Effector memory CD4-positive, alpha-beta T cell (primary cell): ENCODE data around the gene DDB1.

Experiments used
- DNase-seq, 3 donors: peaks; one replicate each; pipeline ENCODE4 v3.0.0-alpha.2; 2020
- H3K27ac ChIP-seq: 2 replicates; pipeline ENCODE4 v1.7.0; 2013; ENCODE audit warnings: mild to moderate bottlenecking, low read length, moderate library complexity; ENCODE audit not compliant: insufficient read depth, poor library complexity, severe bottlenecking
- H3K27me3 ChIP-seq: replicated peaks from 2 replicates; pipeline ENCODE4 v1.7.0; 2013; ENCODE audit warnings: mild to moderate bottlenecking, low read length; ENCODE audit not compliant: insufficient read depth, control insufficient read depth, poor library complexity, severe bottlenecking
- H3K36me3 ChIP-seq: 2 replicates; pipeline ENCODE4 v1.7.0; 2013; ENCODE audit warnings: mild to moderate bottlenecking, low read length, moderate library complexity; ENCODE audit not compliant: control insufficient read depth, insufficient read depth
- H3K4me1 ChIP-seq: 2 replicates; pipeline ENCODE4 v1.7.0; 2013; ENCODE audit warnings: low read length, mild to moderate bottlenecking; ENCODE audit not compliant: control insufficient read depth, insufficient read depth, poor library complexity, severe bottlenecking
- H3K4me3 ChIP-seq: 2 replicates; pipeline ENCODE4 v1.7.0; 2013; ENCODE audit warnings: low read length, low read depth, mild to moderate bottlenecking; ENCODE audit not compliant: insufficient read depth, poor library complexity, severe bottlenecking
- H3K9me3 ChIP-seq: 2 replicates; pipeline ENCODE4 v1.7.0; 2013; ENCODE audit warnings: mild to moderate bottlenecking, low read length, moderate library complexity; ENCODE audit not compliant: control insufficient read depth

The DDB1 gene

DNA sequence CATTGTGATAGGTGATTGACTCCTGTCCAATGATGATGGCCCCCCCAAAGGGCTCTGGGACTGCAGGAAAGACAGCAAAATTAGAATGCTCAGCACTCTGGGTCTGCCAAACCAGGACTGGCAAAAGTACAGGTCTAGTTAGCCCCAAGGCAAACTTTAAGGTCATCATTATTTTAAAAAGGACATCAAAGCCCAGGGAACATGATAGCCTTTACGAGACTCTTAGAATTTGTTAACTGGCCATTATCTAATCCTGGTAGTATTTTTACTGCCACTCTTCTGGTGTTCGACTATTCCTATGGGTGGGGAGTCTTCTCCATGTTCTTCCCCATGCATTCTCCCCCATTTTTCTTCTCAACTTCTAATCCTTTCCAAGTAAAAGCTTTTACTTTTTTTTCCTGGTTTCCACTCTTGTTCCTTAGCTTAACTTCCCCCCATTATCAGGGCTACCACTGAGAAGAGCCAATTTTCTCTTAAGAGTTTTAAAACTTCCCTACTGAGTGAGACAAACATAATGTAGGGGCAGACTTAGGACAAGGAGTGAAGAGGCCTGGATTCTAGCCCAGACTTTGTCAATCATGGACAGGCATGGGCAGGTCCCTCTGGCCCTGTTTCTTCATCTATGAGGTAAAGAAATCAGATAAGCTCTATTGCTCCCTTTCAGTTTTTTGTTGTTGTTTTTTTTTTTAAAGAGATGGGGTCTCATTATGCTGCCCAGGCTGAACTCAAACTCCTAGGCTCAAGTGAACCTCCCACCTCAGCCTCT is 7.1 kb downstream of the DDB1 start:
- H3K27me3 ChIP-seq = no peaks in the 10 kb centered on the region
- no peak for DNase-seq
- no peaks in the 10 kb centered on the region for H3K9me3 ChIP-seq
- no peaks in the 10 kb centered on the region for H3K4me1 ChIP-seq
- no peak overlapping the region for H3K27ac ChIP-seq
- peaks cover 80% of the 10 kb centered on the region for H3K36me3 ChIP-seq
- H3K4me3 ChIP-seq = no peak overlapping the region

DNA sequence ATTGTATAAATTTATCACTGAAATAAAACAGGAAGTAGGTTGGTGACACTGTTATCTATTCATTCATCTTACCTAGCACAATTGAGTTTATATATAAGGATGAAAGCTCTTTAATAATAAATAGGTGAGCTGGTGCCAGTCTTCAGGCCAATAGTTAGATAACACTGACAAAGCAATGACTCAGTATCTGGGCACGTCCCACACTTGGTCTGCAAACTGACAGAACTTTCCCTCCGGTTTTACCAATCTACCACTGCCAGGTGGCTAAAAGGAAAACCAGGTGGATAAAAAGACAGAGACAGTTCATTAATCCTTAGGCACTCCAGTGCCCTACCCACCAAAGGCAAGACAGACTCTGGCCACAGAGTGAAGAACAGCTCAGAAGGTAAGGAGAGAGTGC is 17.6 kb downstream of the DDB1 start:
- no peak for DNase-seq
- Histone ChIP-seq H3K4me1 (no peaks in the 10 kb centered on the region), H3K27ac (no peak overlapping the region), H3K27me3 (no peaks in the 10 kb centered on the region), H3K4me3 (no peak overlapping the region), H3K36me3 (peaks cover 82% of the 10 kb centered on the region), H3K9me3 (no peaks in the 10 kb centered on the region)

DNA sequence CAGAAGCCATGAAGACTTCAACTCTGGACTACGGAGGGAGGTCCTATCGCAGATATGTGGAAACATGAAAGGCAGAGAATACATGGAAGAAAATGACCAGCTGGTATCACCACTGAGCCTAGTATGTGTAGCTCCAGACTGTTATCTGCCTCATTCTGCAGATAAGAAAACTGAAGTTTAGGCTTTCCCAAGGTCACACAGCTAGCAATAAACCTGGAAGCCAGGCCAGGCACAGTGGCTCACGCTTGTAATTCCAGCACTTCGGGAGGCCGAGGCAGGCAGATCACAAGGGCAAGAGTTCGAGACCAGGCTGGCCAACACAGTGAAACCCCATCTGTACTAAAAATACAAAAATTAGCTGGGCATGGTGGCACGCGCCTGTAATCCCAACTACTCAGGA is 22.2 kb downstream of the DDB1 start:
- Histone ChIP-seq H3K4me3 (no peak overlapping the region), H3K36me3 (peaks cover 95% of the 10 kb centered on the region)

DNA sequence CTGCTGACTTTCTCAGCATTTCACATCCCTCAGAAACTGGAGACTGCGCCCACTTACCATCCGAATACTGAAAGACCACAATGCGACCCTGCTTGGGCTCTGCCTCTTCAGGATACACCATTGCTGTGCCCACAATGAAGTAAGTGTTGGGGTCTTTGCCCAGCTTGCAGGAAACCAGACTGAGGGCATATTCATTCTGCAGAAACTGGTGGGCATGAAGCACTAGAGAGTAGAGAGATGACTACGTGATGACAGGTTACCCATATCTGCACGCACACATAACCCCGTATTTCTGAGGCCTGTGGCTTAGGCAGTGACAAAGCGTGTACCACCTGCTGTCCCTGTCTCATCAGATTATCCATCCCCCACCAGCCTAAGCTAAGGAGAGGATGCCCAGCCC is 23.2 kb downstream of the DDB1 start:
- Histone ChIP-seq H3K27ac (no peak overlapping the region), H3K4me1 (no peaks in the 10 kb centered on the region), H3K36me3 (peaks cover 89% of the 10 kb centered on the region), H3K4me3 (no peak overlapping the region), H3K9me3 (no peaks in the 10 kb centered on the region), H3K27me3 (no peaks in the 10 kb centered on the region)
- DNase-seq = no peak

More for the DNA sequence above, 22.2 kb downstream of the DDB1 start:
- H3K4me1 ChIP-seq = no peaks in the 10 kb centered on the region
- H3K27ac ChIP-seq = no peak overlapping the region
- H3K9me3 ChIP-seq = no peaks in the 10 kb centered on the region
- no peaks in the 10 kb centered on the region for H3K27me3 ChIP-seq
- no peak for DNase-seq

DNA sequence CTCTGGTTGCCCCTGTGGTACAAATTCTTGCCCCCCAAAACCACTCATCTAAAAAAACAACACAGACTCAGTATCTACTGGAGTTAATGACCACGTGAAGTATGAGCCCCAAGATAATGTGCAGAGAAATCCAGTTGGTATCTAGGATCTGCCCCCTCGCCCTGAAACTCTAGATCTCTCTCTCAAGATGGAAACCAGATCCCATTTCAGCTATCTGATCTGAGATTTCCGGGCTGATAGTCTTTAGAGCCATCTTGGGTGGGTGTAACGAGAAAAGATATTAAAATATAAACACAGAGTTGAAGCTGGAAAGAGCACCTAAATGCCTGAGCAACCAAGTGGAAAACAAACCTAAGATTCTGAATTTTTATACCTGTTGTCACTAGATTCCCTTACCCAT is 23.8 kb downstream of the DDB1 start:
- Histone ChIP-seq H3K4me1 (no peaks in the 10 kb centered on the region), H3K27ac (no peak overlapping the region), H3K4me3 (no peak overlapping the region), H3K9me3 (no peaks in the 10 kb centered on the region), H3K36me3 (peaks cover 86% of the 10 kb centered on the region), H3K27me3 (no peaks in the 10 kb centered on the region)
- DNase-seq = no peak

DNA sequence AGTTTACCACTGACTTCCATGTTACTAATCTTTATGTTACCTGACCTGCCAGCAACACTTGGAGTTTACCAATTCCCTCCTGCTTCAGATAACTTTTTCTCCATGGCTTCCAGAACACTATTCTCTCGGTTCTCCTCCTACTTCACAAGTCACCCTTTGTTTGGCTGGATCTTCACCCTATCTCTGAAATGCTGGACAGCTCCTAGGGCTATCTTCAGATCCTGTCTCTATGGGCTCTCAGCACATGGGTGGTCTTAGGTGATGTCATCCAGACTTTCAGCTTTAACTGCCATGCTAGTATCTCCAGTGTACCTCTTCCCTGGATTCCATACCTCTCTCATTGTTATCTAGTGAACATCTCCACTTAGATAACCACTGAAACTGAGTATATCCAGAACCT is 25.6 kb downstream of the DDB1 start:
- H3K36me3 ChIP-seq = peaks cover 88% of the 10 kb centered on the region
- H3K27me3 ChIP-seq = no peaks in the 10 kb centered on the region
- H3K4me1 ChIP-seq = no peaks in the 10 kb centered on the region
- H3K9me3 ChIP-seq = no peaks in the 10 kb centered on the region
- no peak for DNase-seq
- H3K4me3 ChIP-seq = no peak overlapping the region
- H3K27ac ChIP-seq = no peak overlapping the region

DNA sequence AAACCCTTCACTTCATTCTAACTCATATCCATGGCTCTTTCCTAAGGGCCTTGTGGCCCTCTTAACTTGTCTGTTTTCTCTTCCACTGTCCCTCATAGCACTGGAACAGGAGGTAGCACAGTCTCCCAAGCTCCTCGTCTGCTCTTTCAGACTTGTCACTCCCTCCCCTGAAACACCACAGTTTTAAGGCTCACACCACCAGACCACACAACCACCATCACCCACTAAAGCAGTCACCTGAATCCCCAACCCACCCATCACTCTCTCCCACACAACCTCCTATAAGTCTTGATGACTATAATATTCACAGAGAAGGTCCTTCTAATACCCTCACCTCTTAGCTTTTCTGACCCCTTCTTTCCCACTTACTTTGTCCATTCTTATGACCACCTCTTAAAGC is 26.7 kb downstream of the DDB1 start:
- DNase-seq = no peak
- Histone ChIP-seq H3K4me3 (no peak overlapping the region), H3K9me3 (no peaks in the 10 kb centered on the region), H3K36me3 (peaks cover 88% of the 10 kb centered on the region), H3K27me3 (no peaks in the 10 kb centered on the region), H3K27ac (no peak overlapping the region), H3K4me1 (no peaks in the 10 kb centered on the region)

DNA sequence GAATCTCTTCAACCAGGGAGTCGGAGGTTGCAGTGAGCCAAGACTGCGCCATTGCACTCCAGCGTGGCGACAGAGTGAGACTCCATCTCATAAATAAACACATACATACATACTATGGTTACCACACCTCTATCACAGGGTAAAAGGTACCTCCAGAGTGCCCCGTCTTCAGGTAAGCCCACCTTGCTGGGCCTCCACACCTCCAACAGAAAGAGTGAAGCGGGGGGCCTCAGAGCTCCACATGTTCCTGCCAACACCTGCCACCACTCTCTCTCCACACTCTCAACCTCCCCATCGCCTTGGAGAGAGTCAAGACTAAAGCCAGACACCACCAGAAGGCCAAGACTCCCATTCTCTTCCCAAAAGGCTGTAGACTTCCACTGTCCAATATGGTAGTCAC is 27.5 kb downstream of the DDB1 start:
- Histone ChIP-seq H3K4me3 (no peak overlapping the region), H3K36me3 (peaks cover 88% of the 10 kb centered on the region), H3K27me3 (no peaks in the 10 kb centered on the region)

DNA sequence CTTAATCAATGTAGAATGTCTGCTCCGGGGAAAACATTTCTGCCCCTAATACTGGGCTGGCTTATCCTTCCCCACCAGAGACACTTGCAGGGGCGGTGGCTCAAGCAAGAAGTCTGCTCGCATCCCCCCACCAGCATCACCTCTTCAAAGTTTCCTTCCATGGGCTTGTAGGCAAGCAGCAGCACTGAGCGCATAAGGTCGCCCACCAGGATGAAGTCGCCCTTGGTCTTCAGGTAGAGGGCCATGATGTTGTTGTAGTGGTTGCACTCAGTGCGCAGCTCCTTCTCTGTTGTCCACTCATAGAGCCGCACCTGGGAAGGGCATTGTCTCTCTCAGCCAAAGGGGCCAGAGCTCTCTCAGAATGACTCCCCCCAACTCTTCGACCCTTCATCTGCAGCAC is 29.2 kb downstream of the DDB1 start:
- Histone ChIP-seq H3K9me3 (no peaks in the 10 kb centered on the region), H3K27me3 (no peaks in the 10 kb centered on the region), H3K4me3 (no peak overlapping the region), H3K4me1 (no peaks in the 10 kb centered on the region), H3K27ac (no peak overlapping the region), H3K36me3 (peaks cover 79% of the 10 kb centered on the region)
- DNase-seq = no peak

More for the DNA sequence above, 27.5 kb downstream of the DDB1 start:
- no peaks in the 10 kb centered on the region for H3K9me3 ChIP-seq
- no peak overlapping the region for H3K27ac ChIP-seq
- H3K4me1 ChIP-seq = no peaks in the 10 kb centered on the region
- DNase-seq = no peak

DNA sequence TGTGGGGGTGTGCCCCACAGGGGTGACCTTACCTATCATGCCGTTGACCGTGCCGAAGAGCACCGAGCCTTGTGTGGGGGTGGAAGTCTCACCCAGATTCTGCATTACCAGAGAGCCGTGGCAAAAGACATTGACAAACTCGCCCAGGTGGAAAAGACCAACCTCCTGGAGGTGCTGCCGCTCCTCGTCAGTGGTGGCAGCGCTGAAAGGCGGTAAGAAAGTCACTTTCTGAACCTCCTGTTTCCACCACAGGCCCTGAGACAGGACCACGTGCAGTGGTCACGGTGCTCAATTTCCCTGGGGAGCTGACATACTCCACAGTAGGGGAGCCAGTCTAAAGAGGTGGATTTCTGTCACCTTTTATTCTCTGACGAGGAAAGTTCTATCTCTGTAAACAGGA is 30.4 kb downstream of the DDB1 start:
- no peaks in the 10 kb centered on the region for H3K4me1 ChIP-seq
- no peaks in the 10 kb centered on the region for H3K27me3 ChIP-seq
- H3K4me3 ChIP-seq = no peak overlapping the region
- no peak for DNase-seq
- H3K36me3 ChIP-seq = peaks cover 74% of the 10 kb centered on the region
- H3K27ac ChIP-seq = no peak overlapping the region
- no peaks in the 10 kb centered on the region for H3K9me3 ChIP-seq
